Panc1 (cell line): Measurements from ENCODE around the gene ATG10. TPM values are rescaled to one million over a fixed set of nuclear protein-coding genes. Genes with fewer than 3 reads are reported as not detected.

Experiments
- ATAC-seq: fragments of 200-7000 bp; cut with Tn5 transposase; 2 replicates; pipeline ENCODE4 v1.9.1; 2020; ENCODE audit warnings: mild to moderate bottlenecking, moderate library complexity
- BruUV-seq: library from RNA; stranded (reverse); fragments of 400-500 nt; replicated peaks from 2 replicates; lab custom pipeline; 2021; lab: Mats Ljungman, UMichigan
- CTCF ChIA-PET: fragments of 300-600 bp; sonication (Branson Sonifier 250); formaldehyde crosslinking; loops from one replicate; lab custom pipeline; 2022; ENCODE audit warnings: antibody characterized with exemption; lab: Charles Lee
- POLR2A ChIA-PET: fragments of 300-600 bp; sonication (Branson Sonifier 250); formaldehyde crosslinking; loops from one replicate; lab custom pipeline; 2022; ENCODE audit warnings: antibody characterized with exemption; lab: Charles Lee
- DNase-seq: peaks from one replicate; pipeline ENCODE4 v3.0.0-alpha.2; 2010; ENCODE audit warnings: low read depth, low spot score
- H3K27ac ChIP-seq: 2 replicates; pipeline ENCODE4 v1.5.1; 2011; ENCODE audit warnings: mild to moderate bottlenecking, low read length, inconsistent platforms
- H3K27me3 ChIP-seq: fragments of 200-500 bp; sonication (Bioruptor generic); 2 replicates; pipeline ENCODE4 v1.6.0; 2014; ENCODE audit warnings: low read length, inconsistent platforms; ENCODE audit not compliant: control insufficient read depth, insufficient read depth
- H3K36me3 ChIP-seq: fragments of 200-500 bp; sonication (Bioruptor generic); 2 replicates; pipeline ENCODE4 v1.5.1; 2014; ENCODE audit warnings: inconsistent platforms, mild to moderate bottlenecking, low read length, moderate library complexity; ENCODE audit not compliant: control insufficient read depth, insufficient read depth
- H3K4me1 ChIP-seq: 2 replicates; pipeline ENCODE4 v1.5.1; 2011; ENCODE audit warnings: inconsistent platforms, mild to moderate bottlenecking, low read length, moderate library complexity; ENCODE audit not compliant: control insufficient read depth, insufficient read depth
- H3K4me3 ChIP-seq, 2 experiments: 2 replicates each; pipeline ENCODE4 v1.5.1; 2011 to 2012; ENCODE audit warnings: low read depth in 2 of 2, low read length in 2 of 2, mild to moderate bottlenecking in 2 of 2, inconsistent platforms in 1 of 2, moderate library complexity in 1 of 2
- H3K9me3 ChIP-seq: fragments of 200-500 bp; sonication (Bioruptor generic); 2 replicates; pipeline ENCODE4 v1.5.1; 2014; ENCODE audit warnings: low read depth, mild to moderate bottlenecking, inconsistent platforms, low read length, moderate library complexity; ENCODE audit not compliant: control insufficient read depth, insufficient read depth
- POLR2AphosphoS5 ChIP-seq: IDR thresholded peaks from 2 replicates; pipeline ENCODE4 v1.6.1; 2012; ENCODE audit warnings: mild to moderate bottlenecking, low read depth, low read length, moderate library complexity
- REST ChIP-seq, 2 experiments: IDR thresholded peaks; 2 replicates each; pipeline ENCODE4 v1.6.1; 2011 to 2012; ENCODE audit warnings: low read depth in 2 of 2, control low read depth in 1 of 2, low read length in 1 of 2, mild to moderate bottlenecking in 1 of 2, moderate library complexity in 1 of 2; ENCODE audit not compliant: insufficient read depth in 1 of 2
- SIN3A ChIP-seq: IDR thresholded peaks from 2 replicates; pipeline ENCODE4 v1.6.1; 2012; ENCODE audit warnings: low read depth, mild to moderate bottlenecking, low read length, moderate library complexity, borderline replicate concordance; ENCODE audit not compliant: insufficient read depth
- TCF7L2 ChIP-seq: IDR thresholded peaks from 2 replicates; pipeline ENCODE4 v1.6.1; 2011; ENCODE audit warnings: mild to moderate bottlenecking, low read depth, low read length, inconsistent platforms
- in situ Hi-C: cut with HindIII; loops from 2 replicates; pipeline ENCODE4 v1.10.0; 2016; ENCODE audit warnings: low sequenced_read_pairs, low pct_unique_long_range_greater_than_20kb
- intact Hi-C: fragments of 100-400 bp; cut with micrococcal nuclease; formaldehyde crosslinking; loops from one replicate; pipeline ENCODE4 v1.10.0; 2022; ENCODE audit not compliant: unreplicated experiment
- total RNA-seq: library from RNA; stranded (reverse); gene quantifications from one replicate; pipeline ENCODE4 v1.2.1, GENCODE V29; 2021; ENCODE audit not compliant: unreplicated experiment
- TF ChIP-seq, protein P1 (sequence below): fragments of 450-650 bp; IDR thresholded peaks from 2 replicates; pipeline ENCODE4 v1.5.1; 2017; ENCODE audit warnings: mild to moderate bottlenecking

ATG10 gene
- total RNA-seq, 1 experiment from 2014 or later: 14.0 TPM

DNA sequence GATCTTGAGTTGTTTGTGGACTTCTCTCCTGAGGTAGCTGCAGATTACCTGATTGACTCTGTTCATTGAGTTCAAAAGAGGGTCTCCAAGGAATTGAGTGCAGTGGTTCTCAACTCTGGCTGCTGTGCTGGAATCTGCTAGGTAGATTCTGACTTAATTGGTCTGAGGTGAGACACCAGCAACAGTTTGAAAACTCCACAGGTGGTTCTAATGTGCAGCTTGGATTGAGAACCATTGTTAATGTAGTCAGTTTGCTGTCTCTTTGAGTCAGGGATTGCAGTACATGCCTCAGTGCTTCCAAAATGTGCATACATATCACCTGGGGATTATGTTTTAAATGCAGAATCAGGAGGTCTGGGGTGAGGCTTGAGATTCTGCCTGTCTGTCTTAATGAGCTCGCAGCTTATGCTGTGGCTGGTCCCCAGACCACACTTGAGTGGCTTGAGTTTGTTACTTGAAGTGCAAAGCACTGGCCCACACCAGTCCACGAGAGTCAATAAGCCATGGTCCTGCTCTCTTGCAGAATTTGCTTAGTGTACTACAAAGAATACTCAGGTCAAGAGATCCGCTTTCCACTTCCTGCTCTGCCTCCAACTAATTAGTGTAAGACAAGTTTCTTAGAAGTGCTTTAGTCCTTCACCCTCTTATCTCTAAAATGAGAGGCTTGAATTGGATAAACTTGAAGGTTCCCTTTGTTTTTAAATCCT is 82.3 kb downstream of the ATG10 start:
- no TSS peak for BruUV-seq
- Histone ChIP-seq H3K27ac (no peak overlapping the region), H3K27me3 (no peaks in the 10 kb centered on the region), H3K9me3 (no peaks in the 10 kb centered on the region), H3K4me3 (no peak overlapping the region), H3K36me3 (no peaks in the 10 kb centered on the region), H3K4me1 (no peaks in the 10 kb centered on the region)
- CTCF ChIA-PET: no interaction called here
- POLR2A ChIA-PET: no interaction called here
- no peak for TF ChIP-seq SIN3A
- no peak for TF ChIP-seq REST (IDR thresholded peaks at IDR 0.05; ENCODE audit: insufficient read depth in 1 of 2, low read depth in 2 of 2, low read length in 1 of 2)
- TF ChIP-seq POLR2AphosphoS5: no peak
- TF ChIP-seq, protein P1, sequence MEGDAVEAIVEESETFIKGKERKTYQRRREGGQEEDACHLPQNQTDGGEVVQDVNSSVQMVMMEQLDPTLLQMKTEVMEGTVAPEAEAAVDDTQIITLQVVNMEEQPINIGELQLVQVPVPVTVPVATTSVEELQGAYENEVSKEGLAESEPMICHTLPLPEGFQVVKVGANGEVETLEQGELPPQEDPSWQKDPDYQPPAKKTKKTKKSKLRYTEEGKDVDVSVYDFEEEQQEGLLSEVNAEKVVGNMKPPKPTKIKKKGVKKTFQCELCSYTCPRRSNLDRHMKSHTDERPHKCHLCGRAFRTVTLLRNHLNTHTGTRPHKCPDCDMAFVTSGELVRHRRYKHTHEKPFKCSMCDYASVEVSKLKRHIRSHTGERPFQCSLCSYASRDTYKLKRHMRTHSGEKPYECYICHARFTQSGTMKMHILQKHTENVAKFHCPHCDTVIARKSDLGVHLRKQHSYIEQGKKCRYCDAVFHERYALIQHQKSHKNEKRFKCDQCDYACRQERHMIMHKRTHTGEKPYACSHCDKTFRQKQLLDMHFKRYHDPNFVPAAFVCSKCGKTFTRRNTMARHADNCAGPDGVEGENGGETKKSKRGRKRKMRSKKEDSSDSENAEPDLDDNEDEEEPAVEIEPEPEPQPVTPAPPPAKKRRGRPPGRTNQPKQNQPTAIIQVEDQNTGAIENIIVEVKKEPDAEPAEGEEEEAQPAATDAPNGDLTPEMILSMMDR: no peak
- TF ChIP-seq TCF7L2: no peak
- in situ Hi-C loops (no loop called here), intact Hi-C loops (no loop called here)
- ATAC-seq: no peak
- DNase-seq: no peak

DNA sequence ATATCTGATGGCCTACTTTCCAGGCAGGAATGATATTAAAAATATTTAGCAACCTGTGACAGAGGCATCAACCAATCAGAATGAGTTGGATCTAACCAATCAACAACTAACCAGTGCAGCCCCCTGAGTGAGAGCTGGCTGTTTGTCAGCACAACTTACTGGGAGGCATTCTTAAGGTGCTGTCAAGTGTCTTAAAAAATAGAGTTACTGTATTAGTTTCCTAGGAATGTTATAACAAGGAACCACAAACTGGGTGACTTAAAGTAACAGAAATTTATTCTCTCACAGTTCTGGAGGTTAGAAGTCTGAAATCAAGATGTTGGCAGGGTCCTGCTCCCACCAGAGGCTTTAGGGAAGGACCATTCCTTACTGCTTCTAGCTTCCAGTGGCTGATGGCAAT is 85.2 kb downstream of the ATG10 start:
- intact Hi-C loops (no loop called here), in situ Hi-C loops (no loop called here)
- Histone ChIP-seq H3K4me1 (no peaks in the 10 kb centered on the region), H3K9me3 (no peaks in the 10 kb centered on the region), H3K36me3 (no peaks in the 10 kb centered on the region), H3K27me3 (no peaks in the 10 kb centered on the region), H3K4me3 (no peak overlapping the region), H3K27ac (no peak overlapping the region)
- DNase-seq (no peak), ATAC-seq (no peak)
- TF ChIP-seq, protein P1: no peak
- TF ChIP-seq REST (IDR thresholded peaks at IDR 0.05; ENCODE audit: insufficient read depth in 1 of 2, low read depth in 2 of 2, low read length in 1 of 2): no peak
- ChIA-PET CTCF (no interaction called here), POLR2A (no interaction called here)
- BruUV-seq: no TSS peak
